ENCODE measurements around the gene ECT2L.

Gene ECT2L

DNA sequence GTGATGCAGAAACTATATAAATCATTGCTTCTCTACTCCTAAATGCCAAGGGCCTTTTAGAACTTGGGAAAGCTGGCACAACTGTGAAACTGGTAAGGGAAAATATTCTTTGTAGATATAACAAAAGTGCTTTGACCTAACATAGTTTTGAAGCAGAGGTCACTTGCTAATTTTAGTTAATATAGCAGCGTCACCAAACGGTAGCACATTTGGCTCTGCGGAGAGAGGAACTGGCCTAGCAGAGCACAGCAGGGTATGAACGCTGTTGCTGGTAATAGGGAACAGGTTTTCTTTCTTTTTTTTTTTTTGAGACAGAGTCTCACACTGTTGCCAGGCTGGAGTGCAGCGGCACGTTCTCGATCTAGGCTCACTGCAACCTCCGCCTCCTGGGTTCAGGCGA lies 67.4 kb downstream of the ECT2L start:
- no peak for DNase-seq (ENCODE audit: extremely low read depth, low read depth)
- TF ChIP-seq, protein P1, sequence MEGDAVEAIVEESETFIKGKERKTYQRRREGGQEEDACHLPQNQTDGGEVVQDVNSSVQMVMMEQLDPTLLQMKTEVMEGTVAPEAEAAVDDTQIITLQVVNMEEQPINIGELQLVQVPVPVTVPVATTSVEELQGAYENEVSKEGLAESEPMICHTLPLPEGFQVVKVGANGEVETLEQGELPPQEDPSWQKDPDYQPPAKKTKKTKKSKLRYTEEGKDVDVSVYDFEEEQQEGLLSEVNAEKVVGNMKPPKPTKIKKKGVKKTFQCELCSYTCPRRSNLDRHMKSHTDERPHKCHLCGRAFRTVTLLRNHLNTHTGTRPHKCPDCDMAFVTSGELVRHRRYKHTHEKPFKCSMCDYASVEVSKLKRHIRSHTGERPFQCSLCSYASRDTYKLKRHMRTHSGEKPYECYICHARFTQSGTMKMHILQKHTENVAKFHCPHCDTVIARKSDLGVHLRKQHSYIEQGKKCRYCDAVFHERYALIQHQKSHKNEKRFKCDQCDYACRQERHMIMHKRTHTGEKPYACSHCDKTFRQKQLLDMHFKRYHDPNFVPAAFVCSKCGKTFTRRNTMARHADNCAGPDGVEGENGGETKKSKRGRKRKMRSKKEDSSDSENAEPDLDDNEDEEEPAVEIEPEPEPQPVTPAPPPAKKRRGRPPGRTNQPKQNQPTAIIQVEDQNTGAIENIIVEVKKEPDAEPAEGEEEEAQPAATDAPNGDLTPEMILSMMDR (IDR thresholded peaks at IDR 0.05; ENCODE audit: low read depth, low read length): no peak

DNA sequence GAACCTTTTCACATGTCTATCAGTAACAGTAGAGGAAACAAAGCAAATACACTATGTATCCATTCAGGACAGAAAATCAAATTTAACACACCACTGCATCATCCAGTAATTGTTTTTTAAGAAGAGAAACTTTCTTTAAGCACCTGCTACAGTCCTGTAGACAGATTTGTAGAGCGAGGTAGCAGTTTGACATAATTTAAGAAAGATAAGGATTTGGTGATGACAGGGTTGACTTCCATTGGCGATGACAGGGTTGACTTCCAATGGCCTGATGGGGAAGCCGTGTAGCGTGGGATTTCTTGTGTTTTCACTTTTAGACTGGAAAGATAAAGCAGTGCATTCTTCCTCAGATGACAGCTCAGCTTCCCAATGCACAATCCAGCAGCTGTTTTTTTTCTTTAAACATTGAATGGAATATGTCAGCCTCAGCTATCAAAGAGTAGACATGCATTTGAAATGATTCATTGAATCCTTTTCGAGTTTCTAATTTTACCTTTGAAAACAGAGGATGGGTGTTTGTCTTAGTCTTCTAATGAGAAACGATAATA lies 68.5 kb downstream of the ECT2L start:
- DNase-seq (ENCODE audit: extremely low read depth, low read depth): no peak
- TF ChIP-seq, protein P1 (IDR thresholded peaks at IDR 0.05; ENCODE audit: low read depth, low read length): no peak

- TF ChIP-seq, protein P1 (IDR thresholded peaks at IDR 0.05; ENCODE audit: low read depth, low read length): no peak
- DNase-seq (ENCODE audit: extremely low read depth, low read depth): no peak
Measured at GRCh38 chr6:138865480-138866109, 69.7 kb downstream of the ECT2L start.

GRCh38 chr6:138868181-138868580 lies 72.3 kb downstream of the ECT2L start:
- TF ChIP-seq, protein P1 (IDR thresholded peaks at IDR 0.05; ENCODE audit: low read depth, low read length): no peak

GRCh38 chr6:138869398-138869797 lies 73.5 kb downstream of the ECT2L start:
- no peak for DNase-seq (ENCODE audit: extremely low read depth, low read depth)
- TF ChIP-seq, protein P1 (IDR thresholded peaks at IDR 0.05; ENCODE audit: low read depth, low read length): no peak

More at GRCh38 chr6:138868181-138868580, 72.3 kb downstream of the ECT2L start:
- DNase-seq (ENCODE audit: extremely low read depth, low read depth): no peak

- no peak for DNase-seq (ENCODE audit: extremely low read depth, low read depth)
- TF ChIP-seq, protein P1 (IDR thresholded peaks at IDR 0.05; ENCODE audit: low read depth, low read length): no peak
Measured at GRCh38 chr6:138873191-138873590, 77.3 kb downstream of the ECT2L start.

DNA sequence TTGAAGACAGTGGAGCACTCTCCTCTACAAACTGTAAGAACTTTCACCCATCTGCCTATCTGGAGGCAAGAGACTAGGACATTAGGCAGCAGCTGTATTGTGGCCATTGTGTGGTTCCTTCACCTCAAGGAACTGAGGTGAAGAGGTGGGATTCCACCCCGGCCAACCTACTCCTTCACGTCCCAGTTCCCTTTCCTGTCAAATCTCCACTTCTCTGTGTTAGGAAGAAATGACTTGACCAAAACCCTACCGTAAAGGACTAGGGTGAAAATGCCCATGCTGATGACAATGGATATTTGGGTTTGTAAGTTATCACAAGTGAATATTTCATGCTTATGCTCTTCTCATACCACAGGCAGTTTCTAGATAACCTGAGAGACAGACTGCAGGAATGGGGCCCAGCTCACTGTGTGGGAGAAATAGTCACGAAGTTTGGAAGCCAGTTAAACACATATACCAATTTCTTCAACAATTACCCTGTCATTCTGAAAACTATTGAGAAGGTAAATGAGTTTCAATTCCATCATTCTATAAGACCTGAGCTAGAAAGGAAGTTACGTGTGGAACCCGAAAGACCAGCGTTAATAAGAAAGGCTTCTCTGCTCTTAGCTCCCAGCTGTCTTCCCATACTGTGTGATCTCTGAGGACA lies 86.6 kb downstream of the ECT2L start:
- TF ChIP-seq, protein P1 (IDR thresholded peaks at IDR 0.05; ENCODE audit: low read depth, low read length): no peak

More for the DNA sequence above, 86.6 kb downstream of the ECT2L start:
- DNase-seq (ENCODE audit: extremely low read depth, low read depth): no peak
